Fibroblast of skin of right biceps (primary cell): ENCODE measurements around the gene MAP4K2.
"Not testable (repeated sequence)": the region's sequence is repeated elsewhere in the genome, so short reads cannot be mapped to it uniquely, and the experiment has no call there.

Source experiments
- DNase-seq: peaks from one replicate; pipeline ENCODE4 v3.0.0-alpha.2; 2013

MAP4K2 gene

DNA sequence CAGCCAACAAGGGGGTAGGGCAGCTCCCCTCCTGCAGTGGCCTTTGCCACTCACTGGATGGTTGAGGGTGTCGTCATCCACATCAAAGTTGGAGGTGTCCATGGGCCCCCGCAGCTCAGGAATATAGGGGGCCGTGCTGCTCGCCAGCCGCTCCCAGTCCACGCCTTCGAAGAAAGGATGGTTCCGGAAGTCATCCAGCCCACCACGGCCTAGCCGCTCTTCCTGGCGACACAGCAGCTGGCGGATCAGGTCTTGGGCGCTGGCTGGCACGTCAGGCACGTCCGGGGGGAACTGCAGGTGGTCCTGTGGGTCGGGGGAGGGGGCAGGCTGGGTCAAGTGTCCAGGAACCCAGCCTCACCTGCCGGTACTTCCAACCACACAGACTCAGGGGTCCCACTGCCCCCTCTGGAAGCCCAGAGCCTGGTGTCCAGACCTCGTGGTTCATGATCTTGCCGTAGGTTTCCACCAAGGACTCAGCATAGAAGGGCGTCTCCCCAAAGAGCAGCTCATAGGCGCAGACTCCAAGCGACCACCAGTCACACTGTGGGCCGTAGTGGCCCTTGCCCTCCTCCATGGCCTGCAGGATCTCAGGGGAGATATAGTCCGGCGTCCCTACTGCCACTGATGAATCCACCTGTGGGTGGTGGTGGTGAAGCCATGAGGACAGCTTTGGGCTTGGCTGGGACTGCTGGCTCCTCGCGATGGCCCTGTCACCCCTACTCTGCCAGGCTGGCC, 35.8 kb upstream of the MAP4K2 start:
- no peak for DNase-seq

DNA sequence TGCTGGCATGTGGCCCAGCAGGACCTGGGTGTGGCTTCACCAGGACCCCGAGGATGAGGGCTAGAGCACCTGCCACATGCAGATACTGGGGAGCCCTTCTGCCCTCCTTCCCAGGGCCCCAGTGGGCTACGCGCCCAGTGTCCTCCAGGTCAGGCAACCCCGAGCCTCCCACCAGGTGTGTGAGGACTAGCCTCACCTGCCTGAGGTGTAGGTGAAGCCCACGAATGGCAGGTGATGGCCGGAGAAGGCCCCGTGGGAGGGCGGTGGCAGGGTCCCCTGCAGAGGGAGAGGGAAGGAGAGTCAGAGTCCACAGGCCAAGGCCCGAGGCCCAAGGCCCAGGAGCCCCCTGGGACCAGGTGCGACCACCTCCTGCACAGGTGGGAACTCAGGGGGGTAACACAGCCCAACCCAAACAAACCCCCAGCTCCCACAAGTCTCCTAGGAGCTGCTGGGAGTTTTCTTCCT, 34.9 kb upstream of the MAP4K2 start:
- DNase-seq, result no peak

DNA sequence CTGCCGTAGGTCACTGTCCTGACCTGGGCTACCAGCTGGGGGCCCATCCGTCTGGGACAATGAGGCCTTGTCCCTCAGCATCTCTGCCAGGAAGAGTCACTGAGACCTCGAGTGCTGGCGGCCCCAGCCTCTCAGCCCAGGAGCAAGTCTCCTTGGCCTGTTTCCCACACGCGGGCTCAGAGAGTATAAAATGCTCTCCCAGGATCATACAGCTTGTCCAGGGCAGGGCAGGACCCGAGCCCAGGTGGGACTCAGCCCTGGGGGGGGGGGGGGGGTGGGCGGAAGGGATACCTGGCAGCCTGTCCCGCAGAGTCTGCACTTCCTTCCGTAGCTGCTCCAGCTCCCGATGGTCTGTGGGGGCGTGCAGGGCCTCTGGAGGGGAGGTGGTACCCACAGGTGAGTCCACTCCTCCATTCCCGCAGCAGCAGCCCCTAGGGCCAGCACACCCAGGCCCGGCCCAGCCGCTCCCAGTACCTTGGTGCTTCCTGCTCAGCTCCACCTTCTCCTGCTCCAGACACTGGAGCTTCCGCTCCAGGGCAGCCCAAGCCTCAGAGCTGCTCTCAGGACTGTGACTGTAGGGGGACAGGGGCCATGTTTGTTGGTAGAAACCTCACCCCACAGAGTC, 33.5 kb upstream of the MAP4K2 start:
- DNase-seq, result no peak

DNA sequence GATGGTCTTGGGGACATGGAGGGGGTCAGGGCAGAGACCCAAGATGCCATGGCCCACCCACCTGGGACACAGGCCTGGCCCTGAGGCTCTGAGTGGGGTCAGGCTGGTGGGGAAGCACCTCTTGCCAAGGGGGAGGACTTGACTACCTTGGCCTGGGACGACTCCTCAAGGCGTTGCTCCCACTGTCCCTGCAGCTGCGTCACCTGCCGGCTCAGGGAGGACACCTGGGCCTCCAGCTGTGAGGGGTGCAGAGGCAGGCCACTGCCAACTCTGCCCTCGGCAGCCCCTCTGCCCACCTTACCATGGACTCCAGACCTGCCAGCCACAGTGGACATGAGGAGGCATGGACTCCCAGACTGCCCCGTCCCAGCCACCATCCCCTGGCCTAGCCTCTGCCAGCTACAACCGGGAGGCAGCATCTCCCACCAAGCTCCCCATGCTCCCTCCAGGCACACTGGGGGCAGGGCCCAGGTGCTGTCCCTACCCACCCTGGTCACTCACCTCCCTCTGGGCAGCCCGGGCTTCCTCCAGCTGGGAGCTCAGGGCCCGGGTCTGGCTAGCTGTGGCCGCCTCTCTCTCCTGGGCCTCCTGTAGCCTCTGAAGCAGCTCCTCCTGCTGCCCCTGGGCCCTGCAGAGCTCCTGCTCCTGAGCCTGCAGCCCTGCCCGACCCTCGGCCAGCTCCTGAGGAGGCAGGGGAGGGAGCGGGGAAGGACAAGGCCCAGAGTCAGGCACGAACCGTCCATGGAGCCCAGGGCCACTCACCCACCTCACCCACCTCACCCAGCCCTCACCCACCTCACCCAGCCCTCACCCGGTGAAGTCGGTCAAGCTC, 32.8 kb upstream of the MAP4K2 start:
- no peak for DNase-seq

DNA sequence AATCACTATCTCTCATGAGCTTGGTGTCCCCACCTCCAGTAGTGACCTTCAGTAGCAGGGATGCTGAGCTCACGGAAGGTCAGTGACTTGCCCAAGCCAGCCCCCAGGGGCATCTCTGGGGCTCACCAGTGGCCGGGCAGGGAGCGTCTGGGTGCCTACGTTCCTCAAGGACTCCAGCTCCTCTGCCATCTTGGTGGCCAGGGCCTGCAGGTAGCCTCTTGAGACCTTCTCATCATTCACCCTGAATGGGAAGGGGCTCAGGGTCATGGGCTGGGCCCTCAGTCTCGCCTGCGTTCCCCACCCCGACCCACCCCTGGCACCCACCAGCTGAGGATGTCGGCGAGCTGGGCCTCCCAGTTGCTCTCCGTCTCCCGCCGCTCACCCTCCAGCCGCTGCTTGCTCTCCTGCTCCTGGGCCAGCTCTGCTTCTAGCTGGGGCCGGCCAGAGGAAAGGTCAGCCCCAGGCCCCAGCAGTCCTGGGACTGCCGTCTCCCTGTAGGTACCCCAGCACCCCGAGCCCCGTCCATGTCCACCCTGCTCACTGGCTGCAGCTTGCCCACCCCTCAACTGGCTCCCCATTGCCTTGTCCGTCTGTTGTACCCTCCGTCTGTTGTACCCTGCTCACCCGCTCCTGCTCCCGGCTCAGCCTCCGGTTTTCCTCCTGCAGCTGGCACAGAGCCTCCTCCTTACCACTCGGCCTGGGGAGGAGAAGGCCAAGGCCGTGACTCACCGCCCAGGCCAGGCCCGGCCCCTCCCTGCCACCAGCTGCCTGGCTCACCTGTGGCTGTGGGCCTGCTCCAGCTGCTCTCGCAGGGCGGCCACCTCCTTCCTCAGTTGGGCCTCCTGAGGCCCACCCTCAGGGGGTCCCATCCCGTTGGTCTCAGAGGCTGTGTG, 32.0 kb upstream of the MAP4K2 start:
- no peak for DNase-seq

DNA sequence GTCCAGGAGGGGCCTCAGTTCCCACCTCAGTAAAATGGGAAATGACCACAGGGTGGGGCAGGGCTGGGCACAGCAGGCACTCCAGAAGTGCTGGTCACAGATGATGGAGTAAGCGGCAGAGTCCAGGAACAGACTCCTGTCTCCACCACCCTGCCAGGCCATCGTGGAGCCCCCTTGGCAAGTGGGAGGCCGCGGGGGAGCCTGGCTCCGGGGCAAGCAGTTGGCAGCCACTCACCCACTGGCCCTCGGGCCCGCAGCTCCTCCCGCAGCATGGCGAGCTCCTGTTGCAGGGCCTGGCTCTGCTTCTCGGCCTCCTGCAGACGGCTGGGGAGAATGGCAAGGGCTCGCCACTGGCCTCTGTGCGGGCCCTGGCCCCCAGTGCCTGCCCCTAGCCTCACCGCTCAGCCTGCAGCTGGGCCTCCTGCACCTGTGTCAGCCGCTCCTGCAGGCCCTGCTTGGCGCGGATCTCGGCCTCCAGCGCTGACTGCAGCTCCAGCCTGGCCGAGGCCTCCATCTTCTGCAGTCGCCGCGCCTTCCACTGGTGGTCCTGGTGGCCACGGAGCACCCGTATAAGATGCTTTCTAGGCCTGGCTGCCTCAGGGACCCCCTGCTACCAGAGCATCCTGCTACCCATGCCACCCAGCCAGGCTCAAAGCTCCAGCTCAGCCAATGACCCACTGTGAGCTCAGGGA, 31.2 kb upstream of the MAP4K2 start:
- DNase-seq, result no peak

DNA sequence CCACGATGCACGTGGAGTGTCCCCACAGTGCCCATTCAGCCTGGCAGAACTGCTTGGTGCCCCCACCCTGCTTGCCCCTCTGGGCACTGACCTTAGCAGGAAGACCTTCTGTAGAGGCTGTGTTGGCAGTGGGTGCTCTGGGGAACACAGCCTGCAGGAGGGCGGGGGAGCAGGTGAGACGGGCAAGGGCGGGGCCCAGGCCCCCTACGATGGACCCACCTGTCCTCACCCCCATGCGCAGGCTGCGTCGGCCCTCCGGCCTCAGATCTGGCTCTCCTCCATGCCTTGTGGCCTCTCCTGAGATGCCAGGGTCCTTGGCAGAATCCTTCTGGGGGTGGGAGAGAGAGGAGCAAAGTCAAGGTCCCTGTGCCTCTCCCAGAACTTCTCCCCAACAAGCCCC, 30.5 kb upstream of the MAP4K2 start:
- DNase-seq, result no peak

DNA sequence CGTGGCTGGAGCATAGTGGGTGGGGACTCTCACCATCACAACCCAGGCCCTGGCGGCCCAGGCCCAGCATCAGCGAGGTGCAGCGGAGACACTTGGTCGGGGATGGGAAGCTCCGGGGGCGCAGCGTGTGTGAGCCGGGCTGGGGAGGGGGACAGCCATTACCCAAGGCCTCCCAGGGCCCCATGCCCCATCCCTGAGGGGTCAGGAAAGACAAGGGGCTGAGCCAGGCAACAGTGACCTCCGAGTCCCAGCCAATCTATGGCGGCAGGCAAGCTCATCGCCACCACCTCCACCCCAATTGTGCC, 30.1 kb upstream of the MAP4K2 start:
- DNase-seq, result no peak

DNA sequence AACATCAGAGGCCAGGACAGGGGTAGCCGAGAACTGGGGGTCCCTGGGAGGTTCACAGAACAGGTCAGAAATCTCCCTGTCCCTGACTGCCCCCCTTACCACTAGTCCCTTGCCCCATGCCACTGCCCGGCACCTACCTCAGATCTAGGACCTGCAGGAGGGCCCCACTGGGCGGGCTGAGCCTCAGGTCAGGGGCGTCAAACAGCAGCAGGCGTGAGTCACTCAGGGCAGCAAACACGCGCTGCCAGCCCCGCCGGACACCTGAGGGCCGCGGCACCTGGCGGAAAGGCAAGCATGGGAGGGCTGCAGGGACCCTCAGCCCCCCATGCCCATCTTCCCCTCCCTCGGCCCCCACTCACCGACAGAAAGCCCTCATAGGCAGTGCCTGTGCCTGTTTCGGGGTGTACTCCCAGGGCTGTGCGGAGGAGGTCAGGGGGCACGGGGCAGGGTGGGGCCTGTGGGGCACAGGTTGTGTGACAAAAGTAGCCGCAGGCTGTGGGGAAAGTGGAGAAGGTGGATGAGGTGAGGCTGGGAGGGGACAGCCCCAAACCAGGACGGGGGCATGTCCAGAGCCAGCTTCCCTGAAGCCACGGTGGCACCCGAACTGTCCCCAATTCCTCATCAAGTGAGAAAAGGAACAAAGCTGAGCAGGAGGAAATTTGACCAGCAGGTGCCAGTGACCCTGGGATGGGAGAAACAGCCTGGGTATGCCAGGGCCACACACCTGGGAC, 29.6 kb upstream of the MAP4K2 start:
- no peak for DNase-seq

DNA sequence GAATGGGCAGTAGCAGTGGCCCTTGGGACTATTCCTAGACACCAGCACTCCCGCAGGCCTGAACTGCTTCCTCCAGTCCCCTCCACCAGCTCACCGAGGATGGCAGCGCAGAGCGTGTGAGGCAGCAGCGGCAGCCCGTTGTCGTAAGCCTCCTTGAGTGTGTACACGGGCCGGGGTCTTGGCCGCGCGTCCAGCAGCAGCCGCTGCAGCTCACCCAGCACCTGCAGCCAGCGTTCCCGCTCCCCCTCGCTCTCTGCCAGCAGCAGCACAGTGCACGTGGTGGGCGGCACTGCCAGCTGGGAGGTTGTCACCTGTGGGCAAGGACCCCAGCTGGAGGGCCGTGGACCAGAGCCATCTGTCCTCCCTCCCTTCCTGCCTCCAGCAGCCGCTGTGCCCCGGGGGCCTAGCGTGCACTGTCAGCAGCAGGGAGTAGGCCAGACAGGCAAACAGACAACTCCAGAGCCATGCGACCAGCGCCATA, 28.4 kb upstream of the MAP4K2 start:
- no peak for DNase-seq

DNA sequence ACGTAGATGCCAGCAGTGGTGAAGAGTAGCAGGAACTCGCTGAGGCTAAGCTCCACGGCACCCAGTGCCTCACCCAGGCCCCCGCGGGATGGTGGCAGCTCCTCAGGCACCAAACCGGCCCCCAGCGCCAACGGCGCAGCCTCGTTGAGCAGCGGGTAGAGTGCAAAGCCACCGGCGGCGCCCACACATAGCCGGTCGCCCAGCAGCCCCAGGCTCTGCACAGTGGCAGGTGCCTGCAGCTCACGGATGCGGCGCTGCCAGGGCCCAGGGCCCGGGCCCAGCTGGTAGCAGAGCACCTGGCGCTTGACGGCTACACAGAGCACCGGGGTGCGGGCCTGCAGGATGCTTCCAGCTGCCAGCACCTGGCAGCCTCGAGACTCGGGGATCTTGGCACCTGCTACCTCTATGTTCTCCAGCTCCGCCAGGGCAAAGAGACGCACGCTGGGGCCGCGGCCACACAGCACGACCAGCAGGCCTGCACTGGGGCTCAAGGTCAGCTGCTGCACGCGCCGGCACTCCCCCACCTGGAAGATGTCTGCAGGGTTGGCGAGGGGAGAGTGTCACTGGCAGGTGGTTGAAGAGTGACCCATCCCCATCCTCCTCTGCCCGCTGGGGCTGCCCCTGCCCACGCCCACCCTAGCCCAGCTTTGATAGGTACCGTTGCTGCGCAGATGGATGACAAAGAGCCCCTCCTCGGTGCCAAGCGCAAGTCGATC, 26.7 kb upstream of the MAP4K2 start:
- DNase-seq, result no peak

DNA sequence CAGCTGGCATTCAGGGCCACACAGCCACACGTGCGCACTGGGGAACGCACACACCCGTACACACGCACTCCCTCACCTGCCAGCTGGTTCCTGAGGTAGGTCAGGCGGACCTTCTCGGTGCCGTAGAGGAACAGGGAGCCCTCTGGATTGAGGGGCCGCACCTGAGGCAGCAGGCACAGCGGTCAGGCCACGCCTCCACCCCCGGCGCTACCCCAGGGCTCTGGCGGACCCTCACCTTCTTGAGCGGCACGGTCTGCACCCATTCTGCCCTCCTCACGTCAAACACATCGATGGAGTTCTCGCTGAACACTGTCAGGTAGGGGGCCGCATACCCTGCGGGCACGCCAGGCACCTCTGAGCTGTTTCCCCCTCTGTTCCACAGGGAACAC, 24.4 kb upstream of the MAP4K2 start:
- DNase-seq, result no peak

DNA sequence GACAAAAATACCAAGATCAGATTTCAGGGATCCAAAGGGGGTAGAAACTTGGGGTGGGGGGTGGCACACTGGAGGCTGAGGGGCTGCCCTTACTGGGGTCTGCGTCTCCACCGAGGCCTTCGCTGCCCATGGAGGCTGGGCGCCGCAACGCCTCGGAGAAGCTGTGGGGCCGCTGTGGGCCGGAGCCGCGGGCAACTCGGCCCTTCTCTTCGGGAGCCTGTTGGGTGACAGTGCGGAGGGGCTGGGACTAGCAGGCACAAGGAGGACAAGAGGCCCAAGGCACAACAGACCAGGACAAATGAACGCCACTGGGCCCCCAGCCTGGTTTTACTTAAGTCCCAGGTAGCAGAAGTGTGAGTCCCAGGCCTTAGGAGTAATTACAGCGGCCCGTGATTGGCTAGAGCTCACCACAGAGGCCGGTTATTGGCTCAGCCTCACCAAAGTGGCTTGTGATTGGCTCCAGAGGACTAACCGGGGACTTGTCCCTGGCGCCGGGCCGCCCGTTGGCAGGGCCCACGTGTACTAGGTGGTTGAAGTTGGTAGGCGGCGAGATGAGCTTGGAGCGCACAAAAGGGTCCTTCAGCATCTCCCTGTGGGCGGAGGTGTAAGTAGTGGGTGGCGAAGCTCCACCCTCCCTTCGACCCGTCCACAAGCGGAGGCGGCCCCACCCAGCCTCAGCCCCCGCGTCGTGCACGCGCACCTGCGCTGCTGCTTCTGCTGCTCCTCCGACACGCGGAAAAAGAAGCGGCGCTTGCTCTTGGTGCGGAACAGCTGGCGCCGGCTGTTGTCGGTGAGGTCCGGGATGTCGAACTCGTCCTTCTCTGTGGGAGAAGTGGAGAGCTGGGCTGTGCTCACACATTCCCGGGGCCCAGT, 23.8 kb upstream of the MAP4K2 start:
- DNase-seq, result no peak

DNA sequence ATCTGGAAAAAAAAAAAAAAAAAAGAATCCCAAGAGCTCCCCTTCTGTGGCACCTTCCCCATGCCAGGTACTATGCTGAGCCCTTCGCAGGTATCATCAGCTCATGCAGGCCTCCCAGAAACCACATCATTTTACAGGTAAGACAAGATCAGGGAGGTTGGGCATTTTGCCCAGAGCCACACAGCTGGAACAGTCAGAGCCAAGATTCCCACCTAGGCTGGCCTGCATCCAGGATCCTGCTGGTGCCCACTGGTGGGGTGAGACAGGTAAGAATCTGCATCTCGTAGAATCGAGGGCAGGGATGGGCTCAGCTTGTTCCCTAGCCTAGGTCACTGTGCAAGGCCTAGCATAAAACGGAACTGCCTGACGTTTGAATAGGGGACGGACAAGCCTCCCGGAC, 23.0 kb upstream of the MAP4K2 start:
- no peak for DNase-seq

DNA sequence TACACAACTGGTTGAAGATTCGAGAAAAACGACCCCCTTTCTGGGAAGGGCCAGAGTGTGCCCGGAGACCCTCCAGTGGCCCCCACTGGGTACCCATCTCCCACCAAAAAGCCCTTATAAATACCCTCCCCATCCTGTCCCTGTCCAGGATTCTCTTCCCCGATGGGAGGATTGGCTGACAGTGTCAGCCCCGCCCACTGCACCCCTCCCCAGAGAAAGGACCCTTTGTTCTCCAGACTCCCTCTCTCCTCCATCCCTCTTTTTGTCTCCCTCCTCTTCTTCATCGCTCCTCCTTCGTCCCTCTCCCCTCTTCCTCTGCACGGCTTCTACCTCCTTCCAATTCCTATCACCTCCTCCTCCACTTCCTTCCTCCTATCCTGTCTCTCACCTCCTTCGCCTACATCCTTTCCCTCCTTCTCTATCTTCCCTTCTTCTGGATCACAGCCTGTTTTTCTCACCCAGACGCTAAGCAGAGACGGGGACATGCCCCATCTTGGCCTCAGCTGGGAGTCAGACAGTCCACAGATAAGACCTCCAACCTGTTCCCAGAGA, 20.6 kb upstream of the MAP4K2 start:
- DNase-seq, result no peak

DNA sequence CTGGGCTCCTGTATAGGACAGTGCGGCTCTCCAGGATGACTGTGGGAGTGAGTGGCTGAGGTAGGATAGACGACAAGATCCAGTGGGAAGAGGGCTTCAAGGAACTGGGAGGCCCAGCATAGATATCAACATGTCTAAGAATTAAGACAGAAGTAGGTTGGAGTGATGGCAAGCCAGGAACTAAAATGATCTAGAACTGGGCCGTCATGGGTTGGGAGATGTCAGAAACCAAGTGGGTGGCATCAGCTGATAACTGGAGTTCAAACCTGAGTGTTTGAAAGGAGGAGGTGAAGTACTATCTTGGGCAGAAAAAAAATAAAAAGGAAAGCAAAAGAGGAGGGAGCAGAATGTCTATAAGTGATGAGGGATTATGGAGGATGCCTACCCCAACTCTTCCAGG, 14.5 kb upstream of the MAP4K2 start:
- no peak for DNase-seq

DNA sequence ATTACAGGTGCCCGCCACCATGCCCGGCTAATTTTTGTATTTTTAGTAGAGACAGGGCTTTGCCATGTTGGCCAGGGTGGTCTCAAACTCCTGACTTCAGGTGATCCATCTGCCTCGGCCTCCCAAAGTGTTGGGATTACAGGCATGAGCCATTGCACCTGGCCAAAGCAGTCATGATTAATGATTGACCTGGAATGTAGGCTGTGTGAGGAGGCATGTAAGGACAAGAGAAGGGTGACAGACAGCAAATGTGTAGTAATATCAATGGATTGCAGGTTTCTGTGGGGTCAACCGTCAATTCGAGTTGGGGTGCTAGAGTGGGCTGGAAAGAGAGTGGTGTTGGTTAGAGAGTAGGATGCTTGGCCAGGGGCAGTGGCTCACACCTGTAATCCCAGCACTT, 12.4 kb upstream of the MAP4K2 start:
- DNase-seq, result not testable (repeated sequence)

DNA sequence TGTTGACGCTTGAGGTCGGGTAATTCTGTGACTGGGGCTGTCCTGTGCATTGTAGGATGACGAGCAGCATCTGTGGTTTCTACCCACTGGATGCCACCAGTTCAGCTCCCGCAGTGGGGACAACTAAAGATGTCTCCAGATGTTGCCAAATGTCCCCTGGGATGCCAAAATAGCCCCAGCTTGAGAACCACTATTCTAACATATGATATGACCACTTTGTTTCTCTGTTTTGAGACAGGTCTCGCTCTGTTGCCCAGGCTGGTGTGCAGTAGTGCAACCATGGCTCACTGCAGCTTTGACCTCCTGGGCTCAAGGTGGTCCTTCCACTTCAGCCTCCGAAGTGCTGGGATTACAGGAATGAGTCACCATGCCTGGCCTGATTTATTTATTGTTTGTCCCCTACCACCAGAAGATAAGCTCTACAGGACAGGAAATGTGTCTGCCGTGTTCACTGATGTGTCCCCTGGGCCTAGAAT, 11.7 kb upstream of the MAP4K2 start:
- no peak for DNase-seq

DNA sequence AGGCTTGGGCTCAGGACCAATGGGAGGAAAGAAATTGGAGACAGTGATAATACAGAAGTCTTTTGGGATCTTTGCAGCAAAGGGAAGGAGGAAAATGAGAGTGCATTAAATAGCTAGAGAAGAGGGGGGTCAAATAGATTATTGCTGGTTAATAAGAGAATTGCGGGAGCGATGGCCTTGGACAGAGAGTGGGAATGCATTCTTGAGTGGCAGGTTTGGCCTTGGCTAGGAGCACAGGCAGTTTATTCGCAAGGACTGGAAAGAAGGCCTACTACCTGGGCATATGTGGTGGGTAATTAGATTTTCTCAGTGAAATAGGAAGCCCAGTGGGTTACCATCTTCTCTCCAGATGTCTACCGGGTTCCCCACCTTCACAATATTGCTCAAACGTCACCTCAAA, 10.8 kb upstream of the MAP4K2 start:
- DNase-seq, result no peak
